Measurements from ENCODE around the gene PPP4R2.
"Not testable (repeated sequence)": the region's sequence is repeated elsewhere in the genome, so short reads cannot be mapped to it uniquely, and the experiment has no call there.

PPP4R2 gene

GRCh38 chr3:72999951-73000350 is 3.3 kb downstream of the PPP4R2 start:
- DNase-seq (ENCODE audit: extremely low spot score): no peak
- CTCF ChIA-PET: no interaction called here
- no peak for TF ChIP-seq BHLHE40 (IDR thresholded peaks at IDR 0.05; ENCODE audit: borderline replicate concordance)
- no peak for TF ChIP-seq FOXM1 (IDR thresholded peaks at IDR 0.05; ENCODE audit: borderline replicate concordance)
- no peak for TF ChIP-seq ELF4 (IDR thresholded peaks at IDR 0.05)
- TF ChIP-seq TARDBP (IDR thresholded peaks at IDR 0.05): no peak
- no peak for TF ChIP-seq NFRKB (IDR thresholded peaks at IDR 0.05)
- no peak for TF ChIP-seq FOXA1 (IDR thresholded peaks at IDR 0.05)
- TF ChIP-seq CTBP1 (IDR thresholded peaks at IDR 0.05; ENCODE audit: borderline replicate concordance): no peak
- no peak for TF ChIP-seq FOXK2 (IDR thresholded peaks at IDR 0.05)
- no peak for TF ChIP-seq ARNT (IDR thresholded peaks at IDR 0.05)
- POLR2A ChIA-PET: interaction anchor here (0.9 kb wide), 1 partner anchor 11 kb away, joined by 4 read pairs; no protein-coding TSS in a partner anchor

GRCh38 chr3:73003050-73003449 is 6.4 kb downstream of the PPP4R2 start:
- POLR2A ChIA-PET; CTCF ChIA-PET; DNase-seq (ENCODE audit: extremely low spot score): not testable (repeated sequence)

GRCh38 chr3:73004316-73004715 is 7.7 kb downstream of the PPP4R2 start:
- POLR2A ChIA-PET: no interaction called here
- TF ChIP-seq HDGF (IDR thresholded peaks at IDR 0.05; ENCODE audit: borderline replicate concordance) (no peak), NFRKB (IDR thresholded peaks at IDR 0.05) (no peak), SP1 (IDR thresholded peaks at IDR 0.05) (no peak), FOXM1 (IDR thresholded peaks at IDR 0.05; ENCODE audit: borderline replicate concordance) (no peak), BHLHE40 (IDR thresholded peaks at IDR 0.05; ENCODE audit: borderline replicate concordance) (no peak), CTBP1 (IDR thresholded peaks at IDR 0.05; ENCODE audit: borderline replicate concordance) (no peak), L3MBTL2 (conservative IDR thresholded peaks at IDR 0.05) (no peak), FOXA1 (IDR thresholded peaks at IDR 0.05) (no peak), TARDBP (IDR thresholded peaks at IDR 0.05) (no peak), FOXK2 (IDR thresholded peaks at IDR 0.05) (no peak), ZNF384 (IDR thresholded peaks at IDR 0.05) (no peak), ELF4 (IDR thresholded peaks at IDR 0.05) (no peak), PKNOX1 (IDR thresholded peaks at IDR 0.05) (no peak), SUZ12 (IDR thresholded peaks at IDR 0.05) (no peak)
- DNase-seq (ENCODE audit: extremely low spot score): no peak
- CTCF ChIA-PET: interaction anchor here (0.7 kb wide), 1 partner anchor 487 kb away, joined by 4 read pairs; no protein-coding TSS in a partner anchor

GRCh38 chr3:73007992-73008712 is 11.5 kb downstream of the PPP4R2 start:
- TF ChIP-seq PKNOX1 (IDR thresholded peaks at IDR 0.05) (no peak), ARNT (IDR thresholded peaks at IDR 0.05) (no peak), FOXM1 (IDR thresholded peaks at IDR 0.05; ENCODE audit: borderline replicate concordance) (no peak), CTBP1 (IDR thresholded peaks at IDR 0.05; ENCODE audit: borderline replicate concordance) (no peak), L3MBTL2 (conservative IDR thresholded peaks at IDR 0.05) (no peak), BHLHE40 (IDR thresholded peaks at IDR 0.05; ENCODE audit: borderline replicate concordance) (no peak), TARDBP (IDR thresholded peaks at IDR 0.05) (no peak), HDGF (IDR thresholded peaks at IDR 0.05; ENCODE audit: borderline replicate concordance) (no peak), FOXK2 (IDR thresholded peaks at IDR 0.05) (no peak), FOXA1 (IDR thresholded peaks at IDR 0.05) (no peak), ZNF384 (IDR thresholded peaks at IDR 0.05) (no peak), ELF4 (IDR thresholded peaks at IDR 0.05) (no peak)
- no peak for DNase-seq (ENCODE audit: extremely low spot score)
- POLR2A ChIA-PET: interaction anchor here (1.0 kb wide), 1 partner anchor 12 kb away, joined by 3 read pairs; the partner anchor contains the start of gene PPP4R2
- CTCF ChIA-PET: interaction anchor here (0.6 to 1.4 kb wide), 2 partner anchors 11 to 12 kb away, joined by 3 to 4 read pairs; no protein-coding TSS in a partner anchor

- no peak for DNase-seq (ENCODE audit: extremely low spot score)
- ChIA-PET POLR2A (interaction anchor here (1.1 kb wide), 1 partner anchor 12 kb away, joined by 4 read pairs; no protein-coding TSS in a partner anchor), CTCF (no interaction called here)
- TF ChIP-seq FOXK2 (IDR thresholded peaks at IDR 0.05): no peak
- no peak for TF ChIP-seq TARDBP (IDR thresholded peaks at IDR 0.05)
- no peak for TF ChIP-seq HDGF (IDR thresholded peaks at IDR 0.05; ENCODE audit: borderline replicate concordance)
- TF ChIP-seq ARNT (IDR thresholded peaks at IDR 0.05): no peak
- no peak for TF ChIP-seq BHLHE40 (IDR thresholded peaks at IDR 0.05; ENCODE audit: borderline replicate concordance)
- no peak for TF ChIP-seq SUZ12 (IDR thresholded peaks at IDR 0.05)
- TF ChIP-seq ZNF384 (IDR thresholded peaks at IDR 0.05): no peak
- no peak for TF ChIP-seq PKNOX1 (IDR thresholded peaks at IDR 0.05)
- TF ChIP-seq ELF4 (IDR thresholded peaks at IDR 0.05): no peak
- no peak for TF ChIP-seq CTBP1 (IDR thresholded peaks at IDR 0.05; ENCODE audit: borderline replicate concordance)
- TF ChIP-seq L3MBTL2 (conservative IDR thresholded peaks at IDR 0.05): no peak
- no peak for TF ChIP-seq SP1 (IDR thresholded peaks at IDR 0.05)
- no peak for TF ChIP-seq FOXM1 (IDR thresholded peaks at IDR 0.05; ENCODE audit: borderline replicate concordance)
- TF ChIP-seq FOXA1 (IDR thresholded peaks at IDR 0.05): no peak
- no peak for TF ChIP-seq NFRKB (IDR thresholded peaks at IDR 0.05)
- TF ChIP-seq LEF1 (IDR thresholded peaks at IDR 0.05; ENCODE audit: borderline replicate concordance): no peak
Observed at GRCh38 chr3:73009008-73009407, 12.4 kb downstream of the PPP4R2 start.

GRCh38 chr3:73009750-73010149 is 13.1 kb downstream of the PPP4R2 start:
- POLR2A ChIA-PET: interaction anchor here (1.1 kb wide), 1 partner anchor 12 kb away, joined by 4 read pairs; no protein-coding TSS in a partner anchor
- DNase-seq (ENCODE audit: extremely low spot score): no peak
- TF ChIP-seq L3MBTL2 (conservative IDR thresholded peaks at IDR 0.05): no peak
- no peak for TF ChIP-seq HDGF (IDR thresholded peaks at IDR 0.05; ENCODE audit: borderline replicate concordance)
- no peak for TF ChIP-seq LEF1 (IDR thresholded peaks at IDR 0.05; ENCODE audit: borderline replicate concordance)
- no peak for TF ChIP-seq FOXK2 (IDR thresholded peaks at IDR 0.05)
- TF ChIP-seq CTBP1 (IDR thresholded peaks at IDR 0.05; ENCODE audit: borderline replicate concordance): no peak
- no peak for TF ChIP-seq FOXA1 (IDR thresholded peaks at IDR 0.05)
- TF ChIP-seq FOXM1 (IDR thresholded peaks at IDR 0.05; ENCODE audit: borderline replicate concordance): no peak
- no peak for TF ChIP-seq ELF4 (IDR thresholded peaks at IDR 0.05)
- no peak for TF ChIP-seq BHLHE40 (IDR thresholded peaks at IDR 0.05; ENCODE audit: borderline replicate concordance)
- TF ChIP-seq SUZ12 (IDR thresholded peaks at IDR 0.05): no peak
- no peak for TF ChIP-seq TARDBP (IDR thresholded peaks at IDR 0.05)
- no peak for TF ChIP-seq ZNF384 (IDR thresholded peaks at IDR 0.05)
- CTCF ChIA-PET: interaction anchor here (0.7 kb wide), 1 partner anchor 17 kb away, joined by 5 read pairs; no protein-coding TSS in a partner anchor
